A673 (cell line): Measurements from ENCODE around the gene ATG13. TPM values are rescaled to one million over a fixed set of nuclear protein-coding genes. Genes with fewer than 3 reads are reported as not detected.

Experiments
- BruUV-seq: library from RNA; stranded (reverse); fragments of 400-500 nt; replicated peaks from 2 replicates; lab custom pipeline; 2021; lab: Mats Ljungman, UMichigan
- CTCF ChIA-PET: fragments of 300-600 bp; sonication (Branson Sonifier 250); formaldehyde crosslinking; loops from one replicate; lab custom pipeline; 2022; ENCODE audit warnings: antibody characterized with exemption; lab: Charles Lee
- POLR2A ChIA-PET: fragments of 300-600 bp; sonication (Branson Sonifier 250); formaldehyde crosslinking; loops from one replicate; lab custom pipeline; 2022; ENCODE audit warnings: antibody characterized with exemption; ENCODE audit not compliant: low non-redundant PET; lab: Charles Lee
- DNase-seq: peaks from one replicate; pipeline ENCODE4 v3.0.0-alpha.2; 2015; ENCODE audit warnings: low spot score
- H3K27ac ChIP-seq: fragments of 200-600 bp; sonication (generic); 2 replicates; pipeline ENCODE4 v1.5.1; 2016; ENCODE audit warnings: mixed run types, low read depth, mild to moderate bottlenecking, mixed read lengths, antibody characterized with exemption, low read length; ENCODE audit not compliant: poor library complexity, severe bottlenecking
- H3K27me3 ChIP-seq: fragments of 200-600 bp; sonication (generic); replicated peaks from 2 replicates; pipeline ENCODE4 v1.6.1; 2017; ENCODE audit warnings: mixed run types, low read depth, mild to moderate bottlenecking, mixed read lengths, antibody characterized with exemption, low read length; ENCODE audit not compliant: insufficient read depth, poor library complexity
- H3K36me3 ChIP-seq: fragments of 200-600 bp; sonication (generic); 2 replicates; pipeline ENCODE4 v1.6.1; 2016; ENCODE audit warnings: mixed run types, mild to moderate bottlenecking, mixed read lengths, antibody characterized with exemption, low read length; ENCODE audit not compliant: insufficient read depth, poor library complexity, severe bottlenecking
- H3K4me1 ChIP-seq: fragments of 200-600 bp; sonication (generic); 2 replicates; pipeline ENCODE4 v1.6.1; 2017; ENCODE audit warnings: mixed run types, mild to moderate bottlenecking, mixed read lengths, antibody characterized with exemption, low read length; ENCODE audit not compliant: insufficient read depth, poor library complexity, severe bottlenecking
- H3K4me3 ChIP-seq: fragments of 200-600 bp; sonication (generic); 2 replicates; pipeline ENCODE4 v1.5.1; 2016; ENCODE audit warnings: low read depth, mixed run types, mild to moderate bottlenecking, mixed read lengths, low read length; ENCODE audit not compliant: poor library complexity, severe bottlenecking
- H3K9me3 ChIP-seq: fragments of 200-600 bp; sonication (generic); 2 replicates; pipeline ENCODE4 v1.6.1; 2016; ENCODE audit warnings: mixed run types, low read depth, mild to moderate bottlenecking, mixed read lengths, antibody characterized with exemption, low read length; ENCODE audit not compliant: poor library complexity, severe bottlenecking
- CTCF ChIP-seq: fragments of 300-800, 200-600 bp; sonication (generic); conservative IDR thresholded peaks from 2 replicates; pipeline ENCODE4 v1.5.1; 2017; ENCODE audit warnings: low read depth, mild to moderate bottlenecking, antibody characterized with exemption, low read length, moderate library complexity, mixed read lengths
- EZH2 ChIP-seq: fragments of 200-600 bp; sonication (generic); IDR thresholded peaks from 2 replicates; pipeline ENCODE4 v1.6.1; 2017; ENCODE audit warnings: borderline replicate concordance, low read depth, mild to moderate bottlenecking, mixed read lengths, antibody characterized with exemption, low read length; ENCODE audit not compliant: poor library complexity, severe bottlenecking
- intact Hi-C: fragments of 100-400 bp; cut with micrococcal nuclease; formaldehyde crosslinking; loops from one replicate; pipeline ENCODE4 v1.10.0; 2022; ENCODE audit not compliant: unreplicated experiment
- total RNA-seq: library from RNA; stranded (reverse); gene quantifications from 2 replicates; pipeline ENCODE4 v1.2.3, GENCODE V29; 2021

Gene ATG13
- total RNA-seq, 1 experiment from 2014 or later: 155 TPM

DNA sequence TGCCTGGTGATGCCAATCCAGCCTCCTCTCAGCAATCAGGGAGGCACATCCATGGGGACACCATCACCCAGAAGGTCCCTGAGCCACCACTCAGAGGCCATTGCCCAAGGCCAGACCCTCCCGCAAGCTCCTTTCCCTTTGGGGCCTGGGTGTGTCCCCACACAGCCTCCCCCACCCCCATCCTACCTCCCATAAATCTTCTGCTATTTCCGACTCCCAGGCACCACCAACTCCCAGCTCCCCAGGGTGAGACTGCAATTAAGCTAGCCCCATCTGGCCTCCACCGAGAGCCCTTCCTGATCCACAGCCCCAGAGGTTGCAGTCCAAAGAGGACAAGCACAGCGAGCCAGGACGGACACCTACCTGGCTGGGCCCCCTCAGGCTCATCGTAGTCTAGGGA, 76.7 kb downstream of the ATG13 start:
- POLR2A ChIA-PET: no interaction called here
- TF ChIP-seq CTCF (no peak), EZH2 (no peak)
- peak overlapping the region; percentile 13 for H3K27ac ChIP-seq
- H3K4me3 ChIP-seq: no peak overlapping the region
- peaks cover 26% of the 10 kb centered on the region for H3K36me3 ChIP-seq
- no peaks in the 10 kb centered on the region for H3K4me1 ChIP-seq
- DNase-seq: no peak
- CTCF ChIA-PET: interaction anchor here (0.6 kb wide), 2 partner anchors 87 to 859 kb away, joined by 5 to 8 read pairs; no protein-coding TSS in a partner anchor
- H3K27me3 ChIP-seq: no peaks in the 10 kb centered on the region
- no peaks in the 10 kb centered on the region for H3K9me3 ChIP-seq
- no TSS peak for BruUV-seq
- intact Hi-C loops: no loop called here

DNA sequence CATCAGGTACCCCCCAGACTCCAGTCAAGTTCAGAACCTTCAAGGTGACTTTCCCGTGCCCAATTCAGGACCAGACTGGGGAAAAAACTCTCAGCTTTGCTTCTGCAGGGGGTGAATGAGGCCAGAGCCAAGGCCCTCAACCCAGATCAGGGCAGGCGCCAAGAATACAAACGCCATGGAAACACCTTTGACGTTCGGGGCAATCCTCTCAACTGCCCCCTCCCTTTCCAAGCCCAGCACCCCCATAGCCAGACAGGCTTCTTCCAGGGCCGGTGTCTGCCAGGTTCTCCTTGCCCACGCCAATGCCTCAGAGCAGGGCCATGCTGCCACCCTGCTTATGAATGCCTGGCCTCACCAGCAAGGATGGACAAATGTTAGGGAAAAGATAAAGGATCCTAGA, 77.3 kb downstream of the ATG13 start:
- intact Hi-C loops: no loop called here
- Histone ChIP-seq H3K4me3 (no peak overlapping the region), H3K27ac (peak overlapping the region; percentile 13), H3K9me3 (no peaks in the 10 kb centered on the region), H3K27me3 (no peaks in the 10 kb centered on the region), H3K36me3 (peaks cover 26% of the 10 kb centered on the region), H3K4me1 (no peaks in the 10 kb centered on the region)
- ChIA-PET CTCF (interaction anchor here (0.6 kb wide), 2 partner anchors 87 to 859 kb away, joined by 5 to 8 read pairs; no protein-coding TSS in a partner anchor), POLR2A (no interaction called here)
- TF ChIP-seq CTCF (no peak), EZH2 (no peak)
- no TSS peak for BruUV-seq
- DNase-seq: no peak

GRCh38 chr11:46695345-46696211, 78.2 kb downstream of the ATG13 start:
- ChIA-PET POLR2A (no interaction called here), CTCF (no interaction called here)
- no TSS peak for BruUV-seq
- H3K36me3 ChIP-seq: peaks cover 26% of the 10 kb centered on the region
- no peaks in the 10 kb centered on the region for H3K27me3 ChIP-seq
- H3K9me3 ChIP-seq: no peaks in the 10 kb centered on the region
- intact Hi-C loops: no loop called here
- no peaks in the 10 kb centered on the region for H3K4me1 ChIP-seq
- TF ChIP-seq EZH2 (no peak), CTCF (no peak)
- DNase-seq: no peak
- H3K27ac ChIP-seq: no peak overlapping the region
- H3K4me3 ChIP-seq: no peak overlapping the region
